Measurements from ENCODE around the gene SOCS7.
"Not testable (repeated sequence)": the region's sequence is repeated elsewhere in the genome, so short reads cannot be mapped to it uniquely, and the experiment has no call there.

Gene SOCS7

GRCh38 chr17:38421871-38422827 lies 70.5 kb downstream of the SOCS7 start:
- no peak for DNase-seq

DNA sequence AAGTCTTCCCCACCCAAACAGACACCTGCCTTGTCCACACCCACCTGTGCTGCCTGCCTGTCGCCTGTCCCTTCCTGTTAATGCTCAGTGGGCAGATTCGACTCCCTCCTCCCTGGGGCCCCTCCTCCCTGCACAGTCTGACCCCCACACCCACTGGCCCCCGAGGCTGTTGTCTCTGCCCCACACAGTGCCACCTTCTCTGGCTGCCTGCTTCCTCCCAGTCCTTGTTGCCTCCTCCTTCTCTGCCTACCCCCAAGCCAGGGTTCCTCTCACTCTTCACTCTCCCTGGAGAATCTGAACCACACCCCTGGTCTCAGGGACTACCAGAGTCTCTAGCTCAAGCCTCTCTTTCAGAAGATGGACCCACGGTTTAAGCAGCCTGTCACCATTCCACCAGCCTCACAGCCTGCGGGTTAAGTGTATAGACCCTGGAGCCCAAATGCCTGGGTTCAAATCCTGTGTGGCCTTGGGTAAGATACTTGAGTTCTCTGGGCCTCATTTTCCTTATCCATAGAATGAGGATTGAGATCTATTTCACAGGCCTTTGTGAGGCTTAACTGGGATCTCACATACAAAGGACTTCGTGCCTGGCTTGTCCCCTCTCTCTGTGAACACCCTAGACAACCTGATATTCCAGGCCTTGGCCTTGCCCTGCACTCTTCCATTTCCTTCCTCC lies 72.8 kb downstream of the SOCS7 start:
- no peak for DNase-seq

DNA sequence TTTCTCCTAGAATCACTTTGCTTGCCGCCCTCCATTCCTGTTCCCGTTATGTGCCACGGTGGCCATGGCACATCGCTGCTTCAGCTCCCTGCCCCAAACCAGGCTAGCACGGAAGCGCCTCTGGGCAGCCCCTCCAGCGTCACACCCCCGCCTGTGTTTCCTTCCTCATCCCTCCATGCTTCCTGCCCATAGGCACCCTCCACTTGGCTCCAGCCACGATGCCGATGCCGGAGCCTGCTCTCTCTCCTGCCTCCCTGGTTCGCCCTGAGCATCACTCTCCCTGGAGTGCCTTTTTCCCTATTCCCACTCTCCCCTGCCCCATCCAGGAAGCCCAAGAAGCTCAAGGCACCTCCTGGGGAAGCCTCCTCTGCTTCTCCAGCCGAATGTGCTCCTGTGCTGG lies 73.4 kb downstream of the SOCS7 start:
- no peak for DNase-seq

DNA sequence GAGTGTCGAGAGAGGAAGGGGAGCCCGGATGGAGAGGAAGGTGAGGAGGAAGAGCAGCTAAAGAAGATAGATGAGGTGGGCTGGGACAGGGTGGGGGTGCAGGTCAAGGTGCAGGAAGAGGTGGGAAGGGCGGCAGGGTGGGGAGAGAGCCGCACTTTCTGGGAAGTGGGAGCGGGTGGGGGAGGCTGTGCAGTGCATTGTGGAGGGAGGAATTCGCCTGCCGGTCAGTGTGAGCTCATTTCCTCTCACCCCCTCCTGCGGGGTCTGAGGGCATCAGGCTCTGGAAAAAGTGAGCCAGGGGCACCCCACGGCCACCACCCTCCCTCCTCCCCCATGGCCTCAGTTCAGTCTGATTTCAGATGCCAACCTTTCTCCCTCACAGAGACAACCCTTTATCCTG lies 74.1 kb downstream of the SOCS7 start:
- no peak for DNase-seq

GRCh38 chr17:38426441-38426840 lies 74.8 kb downstream of the SOCS7 start:
- no peak for DNase-seq

- no peak for DNase-seq
Observed at GRCh38 chr17:38427160-38427949, 75.7 kb downstream of the SOCS7 start.

DNA sequence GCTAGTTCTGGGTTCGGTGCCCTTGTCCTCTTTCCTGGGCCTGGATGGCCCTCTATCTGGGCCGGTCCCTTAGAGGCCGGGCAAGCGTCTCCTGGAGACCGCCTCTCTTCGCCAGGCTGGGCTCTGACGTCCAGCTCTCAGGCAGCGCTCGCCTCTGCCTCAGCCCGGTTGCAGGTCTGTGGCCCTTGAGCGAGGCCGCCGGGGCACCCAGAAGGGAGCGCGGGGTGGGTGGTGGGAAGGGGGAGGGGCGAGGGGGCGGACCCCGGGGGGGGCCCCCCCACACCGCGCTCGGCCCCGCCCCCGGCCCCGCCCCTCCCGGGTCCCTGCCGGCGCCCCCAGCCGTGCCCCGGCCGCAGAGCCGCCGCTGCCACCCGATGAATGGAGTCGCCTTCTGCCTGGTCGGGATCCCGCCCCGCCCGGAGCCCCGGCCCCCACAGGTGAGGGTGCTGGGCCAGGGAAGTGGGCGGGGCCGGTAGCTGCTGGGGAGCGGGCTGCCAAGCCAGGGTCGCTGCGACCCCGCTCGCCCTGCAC lies 76.5 kb downstream of the SOCS7 start, which contains the start of gene ARHGAP23:
TSS of gene ARHGAP23 (plus strand) at position 353 of the 531 bp plus-strand sequence. CDS start at position 375, 22 bp downstream.
- DNase-seq, result peak; percentile 70

DNA sequence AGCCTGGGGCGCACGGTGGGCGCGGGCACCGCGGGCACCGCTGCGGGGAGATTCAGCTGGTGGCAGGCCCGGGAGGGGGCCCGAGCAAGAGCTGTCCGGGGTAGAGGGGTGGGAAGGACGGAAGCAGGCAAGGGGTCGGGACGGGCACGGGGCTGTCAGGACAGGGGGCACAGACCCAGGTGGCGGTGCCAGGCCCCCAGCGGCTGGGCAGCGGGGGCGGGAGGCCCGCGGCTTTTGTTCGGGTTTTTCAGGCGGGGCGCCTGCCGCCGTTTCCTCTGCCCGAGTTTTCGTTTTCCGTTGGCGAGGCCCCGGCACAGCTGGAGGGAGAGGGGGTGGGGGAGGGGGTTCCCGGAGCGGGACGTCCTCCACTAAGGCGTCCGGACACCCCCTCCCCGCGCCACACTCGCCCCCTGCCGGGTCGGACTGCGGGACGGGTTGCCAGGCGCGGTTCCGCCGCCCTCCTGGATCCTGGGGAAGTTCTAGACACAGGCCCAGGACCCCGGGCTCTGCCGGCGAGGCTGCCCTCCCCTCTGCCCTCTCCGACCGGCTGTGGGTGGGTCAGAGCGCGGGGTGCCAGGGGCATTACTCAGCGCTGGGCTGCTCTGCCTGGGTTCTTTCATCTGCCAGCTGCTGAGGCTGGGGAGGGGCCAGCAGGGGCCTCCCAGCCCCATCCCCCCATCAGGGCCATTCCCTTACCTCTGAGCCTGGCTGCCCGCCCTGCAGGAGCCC lies 77.2 kb downstream of the SOCS7 start:
- DNase-seq, result peak; percentile 32

- no peak for DNase-seq
Observed at GRCh38 chr17:38429476-38430100, 77.9 kb downstream of the SOCS7 start.

DNA sequence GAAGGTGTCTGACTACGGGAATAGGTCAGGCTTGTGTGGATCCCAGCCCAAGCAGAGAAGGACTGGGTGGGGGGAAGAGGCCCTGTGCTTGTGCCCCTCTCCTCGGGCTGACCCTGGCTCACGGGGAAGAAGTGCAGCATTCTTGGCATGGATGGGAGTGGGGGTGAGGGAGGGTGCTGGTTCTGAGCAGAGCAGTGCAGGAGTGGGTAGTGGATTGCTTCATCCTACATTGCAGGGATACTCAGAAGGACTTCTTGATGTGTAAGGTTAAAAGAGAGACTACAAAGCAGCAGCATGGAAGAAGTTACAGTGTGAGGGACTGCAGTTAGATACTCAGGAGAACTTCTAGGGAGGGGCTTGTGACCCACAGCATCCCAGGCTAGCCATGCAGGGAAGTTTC lies 78.7 kb downstream of the SOCS7 start:
- DNase-seq, result no peak

GRCh38 chr17:38430822-38431221 lies 79.2 kb downstream of the SOCS7 start:
- DNase-seq, result no peak

DNA sequence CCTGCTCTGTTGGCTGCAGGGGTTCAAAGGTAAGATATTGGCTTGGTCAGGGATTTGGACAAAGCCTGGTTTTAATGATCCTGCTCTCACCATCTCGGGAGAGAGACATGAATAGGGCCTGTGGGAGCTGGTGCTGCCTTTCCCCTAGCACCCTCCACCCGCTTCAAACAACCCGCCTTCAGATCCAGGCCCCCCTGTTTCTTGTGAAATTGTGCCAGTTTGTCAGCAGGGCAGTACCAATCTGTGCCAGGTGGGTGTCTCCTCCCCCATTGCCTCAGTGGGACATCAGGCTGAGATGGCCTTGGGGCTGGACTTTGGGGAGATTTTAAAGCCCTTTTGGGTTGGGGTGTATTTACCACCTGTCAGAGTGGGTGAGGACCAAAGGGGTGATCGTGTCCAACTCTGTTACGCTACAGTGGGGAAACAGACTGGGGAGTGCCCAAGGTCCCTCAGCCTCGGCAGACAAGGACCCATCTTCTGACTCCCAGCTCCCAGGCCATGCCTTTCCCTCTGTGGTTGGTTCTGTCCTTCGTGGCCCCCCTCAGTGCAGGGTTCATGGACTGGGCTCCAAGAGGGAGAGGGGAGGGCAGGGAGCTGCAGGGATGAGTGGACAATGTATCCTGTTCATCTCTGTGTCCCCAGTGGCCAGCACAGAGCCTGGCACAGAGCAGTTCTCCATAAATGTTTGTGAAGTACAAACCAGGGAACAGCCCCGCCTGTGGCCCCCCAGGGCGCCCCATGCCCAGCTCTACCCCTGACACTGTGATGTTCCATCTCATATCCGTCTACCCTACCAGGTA lies 79.9 kb downstream of the SOCS7 start:
- no peak for DNase-seq

- no peak for DNase-seq
Observed at GRCh38 chr17:38434178-38434665, 82.6 kb downstream of the SOCS7 start.

GRCh38 chr17:38435795-38436194 lies 84.2 kb downstream of the SOCS7 start:
- DNase-seq, result no peak

- no peak for DNase-seq
Observed at GRCh38 chr17:38436386-38436785, 84.7 kb downstream of the SOCS7 start.

DNA sequence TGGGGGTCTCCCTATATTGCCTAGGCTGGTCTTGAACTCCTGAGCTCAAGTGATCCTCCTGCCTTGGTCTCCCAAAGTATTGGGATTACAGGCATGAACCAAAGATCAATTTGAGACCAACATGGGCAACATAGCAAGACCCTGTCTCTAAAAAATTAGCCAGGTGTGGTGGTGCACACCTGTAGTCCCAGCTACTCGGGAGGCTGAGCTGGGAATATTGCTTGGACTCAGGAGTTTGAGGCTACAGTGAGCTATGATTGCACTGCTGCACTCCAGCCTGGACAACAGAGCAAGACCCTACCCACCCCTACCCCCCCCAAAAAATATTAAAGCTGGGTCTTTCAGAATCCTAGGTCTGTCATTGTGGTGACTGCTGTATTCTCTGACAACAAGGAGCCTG lies 85.7 kb downstream of the SOCS7 start:
- DNase-seq, result not testable (repeated sequence)

DNA sequence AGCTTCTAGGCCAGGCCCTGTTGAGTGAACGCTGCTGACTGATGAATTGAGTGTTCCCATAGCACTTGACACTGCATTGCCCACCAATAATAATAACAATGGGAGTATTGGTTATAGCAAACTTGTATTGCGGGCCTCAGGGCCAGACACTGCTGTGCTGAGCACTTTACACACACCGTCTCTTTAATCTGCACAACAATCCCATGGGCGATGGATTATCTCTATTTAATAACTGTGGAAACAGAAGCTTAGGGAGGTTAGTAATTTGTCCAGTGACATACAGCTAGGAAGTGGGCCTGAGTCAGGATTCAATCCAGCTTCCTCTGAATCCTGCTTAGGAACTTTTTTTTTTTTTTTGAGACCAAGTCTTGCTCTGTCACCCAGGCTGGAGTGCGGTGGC lies 87.8 kb downstream of the SOCS7 start:
- DNase-seq, result no peak

DNA sequence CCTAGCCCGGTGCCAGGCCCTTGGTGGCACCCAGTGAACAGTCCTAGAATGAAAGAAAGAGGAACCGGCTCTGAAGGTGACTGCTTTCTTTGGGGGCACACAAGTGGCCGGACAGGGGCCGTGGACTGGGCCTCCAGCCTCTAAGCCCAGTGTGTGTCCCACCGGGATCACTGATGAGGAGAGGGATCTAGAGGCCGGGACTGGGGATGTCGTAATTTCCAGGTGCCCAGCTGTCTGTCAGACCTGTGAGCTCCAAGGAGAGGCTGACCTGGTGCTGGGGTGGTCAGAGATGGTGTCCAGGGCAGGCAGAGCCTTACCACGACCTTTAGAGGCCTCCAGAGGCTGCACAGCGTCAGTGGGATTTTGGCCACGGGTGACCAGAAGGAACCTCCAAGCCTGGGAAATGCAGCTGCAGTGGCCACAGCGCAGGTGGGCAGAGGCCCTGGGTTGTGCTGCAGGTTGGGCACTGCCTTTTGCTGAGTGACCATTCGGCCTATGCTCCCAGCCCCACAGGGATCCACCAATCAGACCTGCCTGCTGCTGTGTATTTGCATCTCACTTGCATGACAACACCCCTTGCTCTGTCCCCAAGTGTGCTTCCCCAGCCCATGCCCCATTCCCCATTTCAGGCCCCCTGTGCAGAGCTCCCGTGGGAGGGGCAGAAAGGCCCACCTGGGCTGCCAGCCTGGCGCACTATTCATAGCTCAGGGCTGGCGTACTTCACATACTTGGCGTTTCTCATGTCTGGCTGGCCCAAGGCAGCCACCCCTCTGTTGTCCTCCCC lies 89.2 kb downstream of the SOCS7 start:
- no peak for DNase-seq

DNA sequence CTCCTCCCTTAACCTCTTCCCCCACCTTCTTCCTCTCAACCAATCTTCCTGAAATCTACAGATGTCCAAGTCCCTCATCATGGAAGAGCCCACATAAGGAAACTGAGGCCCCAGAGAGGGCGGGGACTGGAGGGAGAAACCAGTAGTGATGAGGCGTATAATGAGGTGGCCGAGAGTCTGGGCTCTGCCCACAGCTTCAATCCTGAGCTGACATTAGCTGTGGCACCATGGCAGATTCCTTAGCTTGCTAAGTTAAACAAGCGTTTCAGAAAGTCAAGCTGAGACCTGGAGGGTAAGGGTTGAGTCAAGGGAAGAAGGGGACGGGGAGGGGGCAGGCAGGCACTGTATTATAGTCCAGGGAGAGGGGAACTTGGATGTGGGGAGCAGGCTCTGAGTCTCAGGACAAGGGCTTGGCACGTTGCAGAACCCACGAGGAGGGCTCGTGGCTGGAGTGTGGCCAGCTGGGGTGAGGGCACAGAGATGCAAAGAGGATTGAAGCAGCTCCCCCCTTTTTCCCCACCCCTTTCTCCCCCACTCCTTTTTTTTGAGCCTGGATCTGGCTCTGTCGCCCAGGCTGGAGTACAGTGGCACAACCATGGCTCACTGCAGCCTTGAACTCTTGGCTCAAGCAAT lies 89.9 kb downstream of the SOCS7 start:
- no peak for DNase-seq
